ENCODE measurements around the gene MRGPRE.

The MRGPRE gene

DNA sequence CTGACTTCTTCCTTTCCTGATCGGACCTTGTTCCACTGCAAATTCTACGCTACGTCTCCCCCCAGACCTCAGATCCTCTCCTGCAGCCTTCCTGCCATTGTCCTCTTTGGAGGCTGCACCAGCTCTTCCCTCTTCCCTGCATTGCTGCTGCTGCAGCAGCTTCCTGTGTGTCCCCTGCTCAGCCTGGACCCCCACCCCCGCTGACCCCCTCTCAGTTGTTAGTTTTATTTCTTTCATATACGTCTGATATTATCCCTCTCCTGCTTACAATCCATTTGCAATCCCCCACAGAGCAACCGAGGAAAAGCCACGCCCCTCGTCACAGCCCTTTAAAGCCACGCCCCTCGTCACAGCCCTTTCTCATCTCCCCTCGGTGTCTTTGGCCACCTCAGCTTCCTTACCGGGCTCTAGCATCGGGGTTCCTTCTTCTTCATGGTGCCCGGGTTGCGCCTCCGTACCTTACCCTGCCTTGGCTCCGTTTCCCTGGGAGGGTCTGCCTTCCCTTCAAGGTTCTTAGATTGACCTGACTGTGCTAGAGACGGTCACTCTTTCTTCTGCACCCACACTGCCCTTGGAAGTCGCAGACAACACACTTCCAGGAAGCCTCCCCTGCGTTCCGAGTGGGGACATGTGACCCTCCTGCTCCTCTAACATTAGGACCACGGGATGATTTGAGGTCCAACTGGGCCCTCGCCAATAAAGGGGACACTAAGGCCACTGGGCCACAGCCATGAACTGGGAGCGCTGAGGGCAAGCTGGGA is 18.4 kb downstream of the MRGPRE start:
- no peak for DNase-seq (ENCODE audit: low spot score)

DNA sequence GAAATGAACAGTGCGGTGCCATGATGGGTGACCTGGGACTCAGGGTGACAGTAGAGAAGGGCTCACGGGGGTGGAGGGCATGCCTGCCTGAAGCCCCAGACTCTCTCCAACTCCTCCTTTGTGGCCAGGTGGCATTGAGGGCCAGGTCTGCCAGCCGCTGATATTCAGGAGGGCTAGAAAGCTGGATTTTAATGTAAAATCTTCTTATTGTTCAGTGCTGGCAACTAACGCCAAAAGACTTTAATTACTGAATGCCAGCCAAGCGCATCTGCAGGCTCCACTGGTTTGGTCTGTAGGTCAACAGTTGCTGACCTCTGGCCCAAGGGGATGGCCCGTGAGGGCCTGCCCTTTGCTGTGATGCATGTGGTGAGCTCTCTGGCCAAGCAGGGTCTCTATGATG is 23.9 kb downstream of the MRGPRE start:
- DNase-seq (ENCODE audit: low spot score): no peak

DNA sequence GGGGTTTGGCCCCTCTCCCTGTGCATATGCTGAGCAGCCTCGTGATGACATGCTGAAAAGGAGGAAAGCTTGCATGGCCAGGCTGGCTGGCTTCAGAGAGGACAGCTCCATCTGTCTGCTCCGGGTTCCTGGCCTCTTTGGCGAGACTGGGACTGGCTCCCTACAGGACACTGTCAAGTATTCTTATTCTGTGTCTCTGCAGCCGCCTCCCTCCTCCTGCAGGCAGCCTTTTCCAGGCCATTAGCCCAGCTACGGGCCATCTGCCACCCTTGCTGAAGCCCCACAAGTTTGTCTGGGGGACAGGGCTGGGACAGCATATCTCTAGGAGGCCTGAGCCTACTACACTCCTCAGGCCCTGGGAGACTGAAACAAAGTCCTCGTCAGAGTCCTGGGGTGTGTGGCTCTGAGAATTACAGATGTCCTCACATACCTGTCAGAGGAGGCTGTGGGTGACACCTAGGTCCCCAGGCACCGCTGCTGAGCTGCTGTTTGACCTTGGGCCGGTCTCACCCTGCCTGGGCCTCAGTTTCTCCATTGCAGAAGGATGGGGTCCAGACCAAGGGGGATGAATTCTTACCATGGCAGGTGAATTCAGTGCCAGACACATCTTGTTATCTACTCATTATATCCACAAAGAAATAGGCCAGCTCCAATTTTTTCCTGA is 24.6 kb downstream of the MRGPRE start:
- DNase-seq (ENCODE audit: low spot score): no peak

DNA sequence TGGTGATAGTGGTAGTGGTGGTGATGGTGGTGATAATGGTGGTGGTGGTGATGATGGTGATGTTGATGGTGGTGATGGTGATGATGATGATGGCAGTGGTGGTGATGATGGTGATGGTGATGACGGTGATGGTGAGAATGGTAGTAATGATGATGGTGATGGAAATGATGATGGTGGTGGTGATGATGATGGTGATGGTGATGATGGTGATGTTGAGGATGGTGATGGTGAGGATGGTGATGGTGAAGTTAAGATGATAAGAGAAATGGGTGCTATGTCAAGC is 25.4 kb downstream of the MRGPRE start:
- DNase-seq (ENCODE audit: low spot score): no peak

DNA sequence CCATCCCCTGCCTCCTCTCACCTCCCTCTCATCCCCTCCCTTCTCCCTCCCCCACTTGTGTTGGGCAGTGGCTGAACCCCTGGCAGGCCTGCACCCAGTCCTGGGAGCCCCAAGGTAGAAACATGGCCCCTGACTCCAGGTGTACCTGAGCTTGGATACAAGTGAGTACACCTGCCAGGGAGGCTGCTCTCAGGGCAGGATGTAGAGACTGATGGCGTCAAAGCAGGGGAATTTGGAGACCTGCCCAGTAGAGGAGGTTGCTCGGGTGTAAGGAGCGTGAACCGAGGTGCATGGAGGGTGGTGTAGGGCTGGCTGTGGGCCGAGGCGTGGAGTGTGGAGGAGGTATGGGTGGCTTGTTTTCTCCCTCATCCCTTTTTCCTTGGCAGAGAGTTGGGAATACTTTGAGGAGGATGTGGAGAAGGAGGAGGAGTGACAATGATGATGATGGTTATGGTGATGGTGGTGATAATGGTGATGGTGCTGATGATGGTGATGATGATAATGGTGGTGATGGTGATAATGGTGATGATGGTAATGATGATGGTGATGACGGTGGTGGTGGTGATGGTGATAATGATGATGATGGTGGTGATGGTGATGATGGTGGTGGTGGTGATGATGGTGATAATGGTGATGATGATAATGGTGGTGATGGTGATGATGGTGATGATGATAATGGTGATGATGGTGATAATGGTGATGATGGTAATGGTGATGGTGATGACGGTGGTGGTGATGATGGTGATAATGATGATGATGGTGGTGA is 25.9 kb downstream of the MRGPRE start:
- no peak for DNase-seq (ENCODE audit: low spot score)

DNA sequence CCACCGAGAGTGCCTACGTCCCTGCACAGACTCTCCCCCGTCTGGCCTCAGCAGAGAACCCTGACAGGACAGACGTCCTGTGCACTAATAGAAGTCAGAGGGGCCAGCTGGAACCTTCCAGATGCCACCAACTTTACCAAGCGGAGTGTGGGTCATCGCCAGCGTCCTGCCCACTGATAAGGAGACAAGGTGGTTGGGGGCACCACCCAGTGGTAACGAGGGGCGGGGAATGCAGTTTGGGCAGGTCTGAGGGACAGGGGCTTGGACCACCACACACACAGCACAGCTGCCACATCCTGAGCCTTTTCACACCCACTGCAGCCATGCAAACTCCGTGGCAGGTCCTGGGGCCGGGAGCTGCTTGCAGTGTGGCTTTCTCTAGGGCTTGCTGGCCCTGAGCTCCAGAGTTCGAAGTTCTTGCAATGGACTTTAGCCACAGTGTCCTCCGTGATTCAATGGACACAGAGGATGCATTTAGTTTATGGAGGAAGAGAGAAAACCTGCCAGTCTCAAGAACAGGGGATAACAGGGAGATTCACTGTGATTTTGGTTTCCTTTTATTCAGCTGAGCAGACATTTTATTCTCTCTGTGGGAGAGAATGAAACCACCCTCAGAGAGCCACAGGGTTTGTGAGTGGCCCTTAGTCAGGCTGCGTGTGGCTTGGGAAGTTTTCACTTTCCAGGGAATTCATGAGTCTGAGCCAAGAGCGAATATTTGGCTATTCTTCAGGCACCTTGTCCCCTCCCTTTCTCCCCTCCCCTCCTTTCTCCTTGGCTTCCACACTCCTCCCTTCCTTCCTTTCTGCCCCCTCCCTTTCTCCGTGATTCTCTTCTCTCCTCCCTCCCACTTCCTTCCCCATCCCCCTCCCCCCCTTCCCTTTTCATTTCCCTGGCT is 26.7 kb downstream of the MRGPRE start:
- no peak for DNase-seq (ENCODE audit: low spot score)

DNA sequence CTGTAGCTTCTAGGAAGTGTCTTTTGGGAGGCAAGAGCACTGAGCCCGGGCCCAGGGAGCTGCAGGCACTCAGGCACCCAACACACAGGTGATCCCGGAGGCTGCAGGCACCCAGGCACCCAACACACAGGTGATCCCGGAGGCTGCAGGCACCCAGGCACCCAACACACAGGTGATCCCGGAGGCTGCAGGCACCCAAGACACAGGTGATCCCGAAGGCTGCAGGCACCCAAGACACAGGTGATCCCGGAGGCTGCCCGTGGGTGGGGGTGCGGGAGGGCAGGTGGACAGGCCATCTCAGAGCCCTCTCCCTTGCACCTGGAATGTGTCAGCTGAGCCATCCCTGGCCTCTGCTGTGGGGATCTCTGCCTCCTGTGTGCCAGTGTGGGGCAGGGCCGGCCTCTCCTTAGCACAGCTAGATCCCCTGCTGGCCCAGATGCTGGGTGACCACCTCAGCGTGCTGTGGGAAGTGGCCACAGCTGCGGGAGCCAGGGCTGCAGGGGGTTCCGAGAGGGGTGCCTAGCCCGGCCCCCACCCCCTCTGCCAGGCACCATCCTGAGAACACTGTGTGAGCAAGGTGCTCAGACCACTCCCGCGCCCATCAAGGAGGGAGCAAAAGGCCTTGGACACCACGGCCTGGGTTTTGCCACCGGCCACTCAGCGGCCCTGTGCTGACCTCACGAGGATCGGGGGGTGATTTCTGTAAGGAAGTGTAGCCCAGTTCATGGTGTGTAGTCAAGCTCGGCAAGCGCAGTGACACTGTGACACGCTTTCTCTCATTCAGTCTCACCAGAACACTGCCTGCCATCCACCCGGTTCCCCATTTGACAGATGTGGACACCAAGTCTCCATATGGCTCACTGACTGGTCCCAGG is 27.8 kb downstream of the MRGPRE start:
- DNase-seq (ENCODE audit: low spot score): no peak

DNA sequence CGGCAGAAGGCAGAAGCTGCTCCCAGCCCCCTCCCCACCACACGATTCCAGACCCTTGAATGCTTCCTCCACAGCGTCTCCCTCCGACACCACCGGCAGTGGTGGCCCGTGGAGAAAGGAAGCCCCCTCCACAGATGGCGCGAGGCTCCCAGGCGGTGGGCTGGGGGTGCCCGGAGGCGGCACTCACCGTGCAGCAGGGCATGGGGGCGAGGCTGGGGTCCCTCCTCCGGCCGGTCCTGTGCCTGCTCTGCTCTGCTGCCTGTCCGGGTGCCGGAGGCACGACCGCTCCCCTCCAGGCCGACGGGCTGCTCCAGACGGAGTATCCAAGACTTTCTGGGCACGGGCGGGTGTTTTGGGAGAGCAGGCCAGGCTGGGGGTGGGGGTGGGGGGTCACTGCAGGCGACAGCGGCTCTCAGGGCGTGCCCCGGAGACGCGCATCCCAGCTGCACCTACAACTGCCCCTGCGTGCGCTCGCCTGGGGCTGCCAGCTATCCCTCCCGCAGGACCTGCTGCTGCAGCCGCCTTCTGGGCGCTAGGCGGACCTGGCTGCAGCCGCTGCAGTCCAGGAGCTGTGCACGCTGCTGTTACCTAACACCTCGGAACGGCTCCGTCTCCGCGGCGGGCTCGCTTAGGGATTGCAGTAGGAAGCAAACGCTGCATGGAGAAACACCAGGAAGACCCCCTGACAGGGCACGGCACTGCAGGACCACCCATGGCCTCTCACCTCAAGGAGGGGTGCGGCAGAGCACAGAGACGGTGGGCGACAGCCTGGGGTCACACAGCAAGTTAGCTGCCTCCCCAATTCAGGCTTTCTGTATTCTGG is 28.8 kb downstream of the MRGPRE start:
- no peak for DNase-seq (ENCODE audit: low spot score)

DNA sequence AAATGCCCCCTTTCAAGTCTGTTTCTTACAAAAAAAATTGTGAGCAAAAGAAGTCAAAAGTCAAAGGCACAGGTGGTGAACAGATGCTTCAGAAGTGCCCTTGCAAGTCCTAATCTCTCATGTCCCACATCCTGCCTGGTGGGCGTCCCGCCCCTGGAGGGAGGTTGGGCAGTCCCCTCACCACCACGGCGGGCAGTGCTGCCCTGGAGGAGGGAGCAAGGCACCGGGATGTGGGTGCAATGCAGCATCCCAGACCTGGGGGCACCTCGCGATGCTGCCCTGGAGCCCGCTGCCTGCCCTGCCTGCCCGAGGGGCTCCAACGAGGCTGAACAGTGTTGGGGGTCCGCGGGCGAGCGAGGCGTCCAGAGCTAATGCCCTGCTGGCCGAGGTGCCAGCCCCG is 29.5 kb downstream of the MRGPRE start:
- no peak for DNase-seq (ENCODE audit: low spot score)

DNA sequence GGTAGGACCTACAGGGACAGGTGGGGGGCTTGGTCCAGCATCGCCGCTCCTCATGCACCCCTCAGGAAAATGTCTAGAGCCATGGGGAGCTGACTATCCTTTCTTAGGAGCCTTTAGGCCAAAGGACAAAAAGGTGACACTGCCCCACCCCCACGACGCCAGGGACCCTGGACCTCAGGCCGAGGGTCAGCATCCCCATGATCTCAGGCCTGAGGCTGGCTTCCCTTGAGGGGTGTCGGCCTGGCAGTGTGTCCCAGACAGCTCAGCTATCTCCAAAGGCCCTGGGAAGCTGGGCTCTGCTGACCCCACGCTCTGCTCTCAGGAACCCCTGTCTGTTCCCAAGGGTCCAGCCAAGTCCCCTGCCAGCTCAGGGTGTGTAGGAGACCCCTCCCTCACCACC is 29.9 kb downstream of the MRGPRE start:
- DNase-seq (ENCODE audit: low spot score): no peak

DNA sequence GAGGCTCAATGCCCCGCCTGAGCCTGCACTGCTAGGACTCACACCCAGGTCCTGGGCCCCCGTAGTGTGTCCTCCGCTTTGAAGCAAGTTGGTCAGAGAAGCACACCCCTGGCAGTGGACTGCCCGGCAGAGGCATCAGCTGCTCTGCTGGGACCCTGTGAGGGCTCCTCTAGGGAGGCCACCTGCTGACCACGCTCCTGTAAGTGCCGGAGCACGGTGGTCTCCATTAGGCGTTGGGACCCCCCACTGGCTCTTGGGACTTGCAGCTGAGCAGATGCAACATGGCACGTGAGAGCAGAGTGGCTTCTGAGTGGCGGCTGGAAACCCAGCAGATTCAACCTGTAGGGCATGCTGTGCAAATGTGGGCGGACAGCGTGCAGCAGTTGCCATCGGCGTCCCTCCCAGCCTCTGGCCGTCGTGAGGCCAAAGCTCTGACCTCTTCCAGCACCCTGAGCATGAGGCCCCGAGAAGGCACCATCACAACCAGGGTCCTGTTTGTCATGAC is 30.5 kb downstream of the MRGPRE start:
- no peak for DNase-seq (ENCODE audit: low spot score)

DNA sequence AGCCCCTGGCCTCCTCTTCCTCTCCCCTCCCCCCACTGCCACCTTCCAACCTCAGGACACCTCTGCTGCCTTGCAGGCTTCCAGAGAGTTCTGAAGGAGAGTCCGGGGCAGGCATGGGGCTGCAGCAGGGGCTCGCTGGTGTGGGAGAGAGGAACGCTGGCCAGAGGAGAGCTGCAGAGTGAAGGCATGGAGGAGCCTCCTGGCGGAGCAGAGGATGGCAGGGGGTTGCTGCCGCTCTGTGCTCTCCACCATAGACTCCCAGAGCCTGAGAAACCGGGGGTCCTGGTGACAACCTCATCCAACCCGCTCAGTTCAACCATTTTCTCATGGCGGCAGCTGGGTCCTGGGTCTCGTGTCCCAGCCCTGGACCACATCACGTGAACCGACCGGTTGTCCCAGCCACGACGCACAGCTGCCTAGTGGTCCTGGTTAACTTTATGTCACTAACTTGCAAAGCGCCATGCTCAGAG is 31.1 kb downstream of the MRGPRE start:
- no peak for DNase-seq (ENCODE audit: low spot score)

DNA sequence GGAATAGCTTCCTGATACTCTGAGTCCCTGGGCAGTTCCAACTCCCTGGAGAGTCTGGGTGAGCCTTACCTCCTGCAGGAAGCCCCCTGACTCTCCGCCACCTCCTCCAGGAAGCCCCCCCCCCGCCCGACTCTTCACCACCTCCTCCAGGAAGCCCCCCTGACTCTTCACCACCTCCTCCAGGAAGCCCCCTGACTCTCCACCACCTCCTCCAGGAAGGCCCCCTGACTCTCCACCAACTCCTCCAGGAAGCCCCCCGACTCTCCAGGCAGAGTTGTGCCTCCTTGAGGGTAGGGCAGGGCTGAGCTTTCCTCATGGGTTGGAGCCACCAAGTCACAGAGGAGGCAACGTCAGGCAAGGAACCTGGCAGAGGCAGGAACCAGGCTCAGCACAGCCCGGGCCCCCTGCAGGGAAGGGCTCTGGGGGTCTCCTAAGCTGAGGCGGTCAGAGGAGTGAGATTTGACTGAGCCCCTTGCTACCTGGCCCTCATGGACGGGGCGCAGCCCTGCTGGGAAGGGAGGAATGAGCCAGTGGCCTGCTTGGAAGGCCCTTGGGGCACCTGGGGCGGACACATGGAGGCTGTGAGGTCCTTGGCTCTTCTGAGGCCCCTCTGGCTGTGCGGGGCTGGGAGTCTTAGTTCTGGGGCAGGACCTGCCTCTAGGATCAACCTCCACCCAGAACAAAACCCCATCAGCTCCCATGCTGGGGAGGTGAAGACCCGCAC is 31.7 kb downstream of the MRGPRE start:
- no peak for DNase-seq (ENCODE audit: low spot score)

DNA sequence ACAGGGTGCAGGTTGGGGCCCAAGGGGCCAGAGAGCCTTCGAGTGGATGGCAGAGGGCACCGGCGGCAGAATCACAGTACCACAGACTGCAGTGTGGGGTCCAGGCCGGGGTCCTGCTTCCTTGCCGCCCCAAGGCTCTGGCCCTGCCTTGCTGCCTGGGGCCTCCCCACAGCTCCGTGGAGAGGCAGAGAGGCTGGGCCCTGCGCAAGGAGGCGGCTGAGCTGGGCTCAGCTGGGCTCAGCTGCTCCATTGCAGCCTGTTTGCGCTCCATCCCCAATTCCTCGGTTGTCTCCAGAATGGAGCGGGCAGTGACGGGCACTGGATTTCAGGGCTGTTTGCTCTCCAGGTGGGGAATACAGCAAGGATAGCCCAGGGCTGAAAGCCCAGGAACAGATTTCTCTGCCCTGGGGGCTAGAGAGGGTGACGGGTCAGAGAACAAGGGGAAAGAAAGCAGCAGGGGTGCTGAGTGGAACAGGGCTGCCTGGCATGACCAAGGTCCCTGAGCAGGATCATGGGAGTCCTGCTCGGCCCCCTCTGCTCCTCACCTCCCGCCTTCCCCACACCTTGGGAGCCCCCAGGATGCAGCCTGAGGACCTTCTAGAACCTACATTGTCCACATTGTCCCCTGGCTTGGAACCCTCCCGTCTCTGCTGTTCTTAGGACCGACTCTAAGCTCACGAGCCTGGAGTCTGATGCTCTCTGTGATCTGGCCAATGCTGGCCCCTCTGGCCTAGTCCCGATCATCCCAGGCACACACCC is 32.5 kb downstream of the MRGPRE start:
- DNase-seq (ENCODE audit: low spot score): no peak

DNA sequence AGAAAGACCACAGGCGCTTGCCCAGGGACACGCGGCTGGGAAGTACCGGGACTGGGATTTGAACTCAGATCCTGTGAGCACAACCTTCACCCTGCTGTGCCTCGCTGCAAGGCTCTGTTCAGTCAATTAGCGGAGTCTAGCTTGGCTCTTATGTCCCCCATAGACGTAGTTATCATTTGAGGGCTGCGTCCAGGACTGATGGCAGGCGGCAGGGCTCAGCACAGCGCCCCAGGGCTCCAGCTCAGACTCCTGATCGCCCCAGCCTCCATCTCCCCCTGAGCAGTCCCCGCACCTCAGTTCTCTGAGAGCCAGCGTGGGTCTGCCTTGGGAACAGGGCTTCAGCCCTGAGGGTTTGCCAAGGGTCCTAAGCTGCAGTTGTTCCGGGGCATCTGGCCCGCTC is 33.4 kb downstream of the MRGPRE start:
- DNase-seq (ENCODE audit: low spot score): no peak

DNA sequence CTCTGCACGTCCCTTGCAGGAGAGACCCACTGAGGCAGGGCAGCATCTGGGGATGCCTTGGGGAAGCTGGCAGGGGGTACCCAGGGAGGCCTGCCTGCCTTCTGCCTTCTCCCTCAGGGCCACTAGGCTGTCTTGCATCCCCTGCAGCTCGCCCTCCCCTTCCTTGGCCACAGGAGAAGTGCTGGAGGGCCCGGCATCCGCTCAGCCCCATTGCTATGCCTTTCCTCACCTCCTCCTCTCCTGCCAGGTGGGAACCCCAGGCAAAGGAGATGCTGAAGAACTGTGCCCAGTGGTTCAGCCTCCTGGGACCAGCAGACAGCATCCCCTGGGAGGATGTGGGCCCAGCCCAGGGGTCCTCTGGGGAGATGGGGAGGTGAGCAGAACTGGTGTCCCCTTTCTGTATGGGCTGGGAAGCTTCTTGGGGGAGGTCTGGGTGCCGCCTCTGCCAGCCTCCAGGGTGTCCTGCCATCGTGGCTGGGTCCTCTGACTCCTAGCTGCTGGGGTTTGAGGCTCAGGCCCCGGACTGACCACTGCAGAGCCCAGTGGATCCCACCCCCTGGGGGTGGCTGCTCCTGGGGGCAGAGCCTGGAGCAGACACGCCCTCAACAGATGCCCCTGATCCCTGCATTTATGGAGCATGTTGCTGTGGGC is 34.2 kb downstream of the MRGPRE start:
- no peak for DNase-seq (ENCODE audit: low spot score)

DNA sequence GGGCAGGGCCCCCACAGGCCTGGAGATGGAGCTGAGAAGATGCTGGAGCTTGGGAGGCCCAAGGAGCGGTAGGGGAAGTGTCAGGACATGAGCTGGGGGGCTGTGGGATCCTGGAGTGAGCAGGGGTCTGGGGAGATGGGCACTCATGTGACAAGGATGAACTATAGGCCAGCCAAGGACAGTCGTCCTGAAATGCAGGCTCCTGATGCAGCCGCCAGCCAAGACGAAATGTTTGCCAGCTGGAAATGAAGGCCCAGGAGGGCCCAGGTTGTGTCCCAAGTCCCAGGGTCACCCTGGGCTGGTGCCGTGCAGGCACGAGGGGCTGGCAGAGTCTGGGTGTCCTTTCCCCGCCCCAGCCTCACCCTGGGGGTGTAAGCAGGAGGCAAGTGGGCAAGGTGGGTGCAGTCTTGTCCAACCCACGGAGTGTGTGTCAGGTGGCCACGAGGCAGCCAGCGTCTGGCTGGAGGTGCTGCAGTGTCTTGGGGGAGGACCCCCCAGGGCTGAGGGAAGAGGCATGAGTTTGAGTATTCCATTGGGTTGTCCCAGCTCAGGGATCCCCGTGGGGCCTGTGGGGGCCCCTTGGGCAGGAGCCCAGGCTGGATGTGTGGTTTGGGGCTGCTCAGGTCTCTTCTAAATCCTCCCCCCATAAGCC is 35.0 kb downstream of the MRGPRE start:
- DNase-seq (ENCODE audit: low spot score): no peak

All from germinal center (tissue), 1 donor.